Stimulated activated CD4-positive, alpha-beta T cell treated with anti-CD3 and anti-CD28 coated beads, Interleukin-15, amount 100 ng/mL, for 48 hours (primary cell): ENCODE data around the gene PRCD.
A peak's percentile ranks its signal among the peaks of the same experiment; 100 is the strongest.

Experiments used
- DNase-seq, 2 donors: peaks; one replicate each; pipeline ENCODE4 v3.0.0-alpha.2; 2020; ENCODE audit warnings: low read depth in 2 of 2

The PRCD gene, protein sequence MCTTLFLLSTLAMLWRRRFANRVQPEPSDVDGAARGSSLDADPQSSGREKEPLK

DNA sequence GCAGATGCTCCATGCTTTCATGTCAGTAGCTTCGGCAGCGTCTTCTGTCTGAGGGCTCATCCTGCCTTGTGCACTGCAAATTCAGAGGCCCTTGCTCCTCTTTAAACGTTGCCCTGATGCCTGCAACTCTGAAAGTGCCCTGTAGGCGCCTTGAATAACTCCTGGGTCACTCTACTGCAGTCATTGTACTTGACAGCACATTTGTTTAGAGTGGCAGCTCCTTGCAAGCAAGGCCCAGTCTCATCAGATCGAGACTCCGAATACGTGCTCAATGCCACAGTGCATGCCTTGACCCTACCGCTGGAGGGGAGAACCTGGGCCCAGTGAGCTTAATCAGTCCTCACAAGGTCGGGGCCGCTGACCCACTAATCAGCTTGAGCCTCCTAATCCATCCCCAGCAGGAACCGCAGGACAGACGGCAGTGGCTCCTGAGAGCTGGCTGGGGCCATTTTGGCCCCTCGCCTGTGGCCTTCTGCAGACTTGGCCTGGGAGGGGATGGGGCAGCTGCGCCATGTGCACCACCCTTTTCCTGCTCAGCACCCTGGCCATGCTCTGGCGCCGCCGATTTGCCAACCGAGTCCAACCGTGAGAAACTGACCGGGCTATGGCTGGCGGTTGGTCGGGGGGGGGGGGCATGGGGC is at the start of gene PRCD:
Gene PRCD (plus strand): TSS at position 414 of the 641 bp plus-strand sequence. CDS start 98 bp downstream, at position 512.
- DNase-seq, result no peak

DNA sequence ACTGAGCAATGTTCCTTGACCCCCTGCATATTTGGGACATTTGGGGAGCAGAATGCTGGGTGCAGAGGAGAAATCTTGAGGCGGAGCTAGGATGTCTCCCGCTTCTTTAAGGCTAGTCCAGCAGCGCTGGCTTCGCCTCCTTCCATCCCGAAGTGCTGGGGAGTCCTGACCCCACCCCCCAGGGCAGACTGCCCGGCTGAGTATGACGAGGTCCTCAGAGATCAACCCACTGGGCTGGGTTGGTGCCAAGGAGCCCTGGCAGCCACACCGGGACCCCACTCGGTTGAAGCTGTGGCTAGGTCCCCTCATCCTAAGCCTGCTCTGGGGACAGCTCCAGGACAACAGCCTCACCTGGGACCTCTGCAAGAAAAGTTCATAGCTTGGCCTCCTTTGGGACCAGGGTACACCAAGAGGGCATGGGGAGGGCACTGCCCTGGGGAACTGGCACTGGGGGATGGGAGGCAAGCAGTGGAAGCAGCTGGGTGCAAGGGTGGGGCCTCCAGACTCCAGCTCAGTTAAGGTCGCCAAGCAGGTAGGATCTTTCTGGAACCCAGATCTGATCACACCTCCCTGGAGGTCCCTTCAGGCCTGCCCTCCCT is 49.6 kb upstream of the PRCD start:
- no peak for DNase-seq

DNA sequence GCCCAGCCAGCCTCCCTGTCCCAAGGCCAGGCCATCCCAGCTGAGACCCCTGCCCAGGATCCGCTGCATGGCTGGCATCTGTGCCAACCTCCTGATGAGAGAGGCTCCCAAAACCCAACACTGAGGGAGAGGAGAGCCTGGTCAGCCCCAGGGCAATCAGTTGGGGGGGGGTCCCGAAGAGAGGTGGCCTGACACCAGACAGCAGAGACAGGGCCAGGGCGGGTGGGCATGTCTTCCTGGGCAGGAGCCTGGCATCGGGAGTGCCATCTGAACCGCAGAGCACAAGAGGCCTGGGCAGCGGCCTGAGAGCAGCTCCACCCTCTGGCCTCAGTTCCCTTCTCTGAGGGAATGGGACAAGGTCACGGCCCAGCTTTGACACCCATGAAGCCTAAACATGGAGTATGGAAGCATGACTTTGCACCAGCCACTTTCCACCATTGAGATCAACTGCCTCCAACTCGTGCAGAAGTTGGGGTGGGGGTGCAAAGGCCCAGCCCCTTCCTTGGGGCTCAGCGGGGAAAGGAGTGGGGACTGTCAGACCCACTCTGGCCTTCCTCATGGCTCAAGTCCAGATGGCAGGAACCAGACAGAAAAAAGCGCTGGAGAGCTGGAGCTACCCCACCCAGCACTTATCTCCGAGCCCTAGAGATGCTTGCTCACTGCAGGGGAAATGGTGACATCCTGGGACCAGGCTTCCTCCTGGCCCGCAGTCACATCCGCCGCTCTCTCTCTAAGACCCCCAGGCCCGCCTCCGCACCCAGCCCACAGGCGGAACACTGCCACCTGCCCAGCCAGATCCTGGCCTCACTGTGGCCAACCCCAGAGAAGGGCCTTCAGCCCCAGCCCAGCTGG is 48.3 kb upstream of the PRCD start:
- DNase-seq, result no peak

DNA sequence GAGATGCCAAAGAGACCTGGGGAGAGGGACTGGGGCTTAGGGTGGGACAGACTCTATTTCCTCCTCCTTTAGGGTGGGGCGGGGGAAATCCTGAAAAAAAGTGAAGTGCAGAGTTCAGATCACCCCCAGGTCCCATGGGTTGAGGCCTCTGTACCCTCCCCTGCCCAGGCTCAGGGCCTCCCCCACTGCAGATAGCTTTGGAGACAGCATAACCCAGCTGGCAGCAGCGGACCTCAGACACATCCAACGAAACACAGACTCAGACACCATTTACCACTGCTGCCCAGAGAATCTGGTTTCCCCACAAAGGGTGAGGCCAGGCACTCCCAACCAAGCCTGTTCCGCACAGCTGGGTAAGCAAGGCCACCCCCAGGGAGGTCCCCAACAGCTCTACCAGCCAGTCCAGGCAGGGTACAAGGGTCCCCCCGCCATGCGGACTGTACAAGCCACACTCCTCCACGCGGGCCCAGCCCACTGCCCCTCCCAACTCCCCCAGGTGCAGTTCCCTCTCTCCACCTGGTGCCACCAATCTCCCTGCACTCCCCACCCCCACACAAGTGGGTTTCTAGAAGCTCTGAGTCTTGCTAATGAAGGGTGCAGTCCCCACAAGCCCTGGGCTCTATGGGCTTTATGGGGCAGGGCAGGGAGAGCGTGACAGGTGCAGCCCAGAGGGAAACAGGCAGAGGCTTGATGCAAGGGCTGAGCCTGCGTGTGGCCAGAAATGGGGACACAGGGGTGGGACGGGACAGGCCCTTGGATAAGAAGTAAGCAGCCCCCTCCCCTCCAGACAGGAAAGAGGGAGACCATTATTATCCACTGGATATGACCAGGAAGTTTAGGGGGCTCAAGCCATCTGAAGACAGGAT is 47.5 kb upstream of the PRCD start:
- no peak for DNase-seq

DNA sequence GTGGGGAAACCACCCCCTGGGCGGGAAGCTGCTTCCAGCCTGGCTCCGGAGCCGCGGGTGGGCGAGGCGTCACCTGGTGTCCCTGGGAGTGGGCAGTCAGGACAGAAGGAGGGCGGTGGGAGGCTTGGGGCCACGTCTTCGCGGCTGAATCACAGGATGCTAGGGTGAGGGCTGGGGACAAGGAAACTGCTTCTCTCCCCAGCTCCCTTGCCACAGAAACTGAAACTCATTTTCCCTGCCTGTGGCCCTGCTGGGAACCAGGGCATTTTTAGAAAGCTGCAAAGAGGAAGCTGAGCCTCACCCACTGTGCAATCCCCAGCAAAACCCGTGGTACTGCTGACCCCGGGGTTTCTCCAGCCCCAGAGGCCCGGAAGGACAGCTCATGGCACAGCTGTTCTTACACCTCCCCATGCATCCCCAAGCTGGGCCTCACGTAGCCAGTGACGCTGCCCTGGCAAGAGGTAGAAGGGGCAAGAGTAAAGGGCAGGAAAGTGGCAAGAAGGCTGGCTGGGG is 46.8 kb upstream of the PRCD start:
- DNase-seq, result peak; percentile 22 to 45

DNA sequence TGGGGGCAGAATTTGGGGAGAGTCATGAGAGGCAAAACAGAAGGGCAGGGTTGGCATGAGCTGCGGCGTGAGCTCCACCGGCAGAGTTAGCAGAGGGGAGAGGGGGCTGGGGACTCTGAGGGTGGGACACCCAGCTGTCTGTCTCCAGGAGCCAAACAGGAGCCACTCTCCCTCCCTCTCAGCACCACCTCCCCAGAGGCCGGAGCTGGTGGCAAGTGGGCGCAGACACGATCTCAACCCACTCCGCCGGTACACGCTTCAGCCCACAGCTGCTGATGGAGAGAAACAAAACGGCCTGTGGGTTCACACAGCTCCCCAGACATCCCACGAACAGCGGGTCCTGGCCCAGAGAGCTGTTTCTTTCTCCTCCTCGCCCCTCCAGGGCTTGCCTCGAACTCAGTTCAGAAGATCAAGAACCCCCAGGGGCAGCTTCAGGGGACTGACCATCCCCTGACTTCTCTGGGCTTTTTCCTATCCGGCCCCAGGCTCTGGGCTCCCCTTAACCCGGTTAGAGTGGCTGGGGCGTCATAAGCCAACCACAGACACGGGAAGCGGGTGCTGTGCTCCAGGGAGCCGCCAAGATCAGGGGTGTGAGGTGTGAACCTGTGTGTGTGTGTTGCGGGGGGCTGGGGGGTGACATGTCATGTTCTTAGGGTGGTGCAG is 46.2 kb upstream of the PRCD start:
- no peak for DNase-seq

DNA sequence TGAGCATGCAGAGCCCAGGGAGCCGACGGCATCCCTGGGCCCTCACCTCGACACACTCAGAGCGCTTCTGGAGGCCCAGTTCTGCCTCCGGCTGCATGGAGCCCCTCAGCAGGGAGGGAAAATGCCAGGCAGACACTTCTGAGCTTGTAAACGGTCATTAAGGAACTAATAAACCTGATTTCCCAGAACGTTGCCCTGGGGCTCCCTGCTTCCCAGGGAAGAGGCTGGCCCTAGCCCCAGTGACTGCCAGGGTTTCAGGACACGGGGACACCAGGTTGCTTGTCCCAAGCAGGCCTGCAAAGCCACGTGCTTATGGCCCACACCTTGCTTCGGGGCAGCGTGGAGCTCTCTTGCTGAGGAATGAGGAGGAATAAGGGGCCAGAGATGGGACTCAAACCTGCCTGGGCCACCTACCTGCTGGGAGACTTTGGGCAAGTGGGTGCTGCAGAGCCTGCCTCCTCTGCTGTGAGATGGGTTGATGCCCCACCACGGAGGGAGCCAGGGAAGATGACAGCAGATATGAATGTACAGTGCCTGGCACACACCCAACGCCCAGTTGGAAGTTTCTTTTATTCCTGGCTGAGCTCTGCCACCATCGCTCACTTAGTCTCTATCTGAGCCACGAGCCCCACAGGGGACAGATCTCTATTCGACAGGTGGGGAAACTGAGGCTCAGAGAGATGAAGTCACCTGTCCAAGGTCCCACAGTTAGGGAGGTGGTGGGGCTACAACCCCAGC is 44.0 kb upstream of the PRCD start:
- no peak for DNase-seq

DNA sequence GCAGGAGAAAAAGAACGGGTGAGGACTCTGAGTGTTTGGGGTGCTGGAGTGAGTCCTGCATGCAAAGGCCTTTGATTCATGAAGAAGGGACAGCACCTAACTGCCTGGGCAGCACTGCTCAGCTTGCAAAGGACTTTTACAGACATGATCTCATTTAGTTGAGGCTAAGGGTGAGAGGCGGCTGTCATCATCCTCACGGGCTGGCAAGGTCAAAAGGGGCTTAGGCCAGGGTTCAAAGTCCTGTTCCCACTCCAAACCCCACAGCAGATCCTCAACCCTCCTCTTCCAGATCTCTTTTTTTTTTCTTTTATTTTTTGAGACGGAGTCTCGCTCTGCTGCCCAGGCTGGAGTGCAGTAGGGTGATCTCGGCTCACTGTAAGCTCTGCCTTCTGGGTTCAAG is 43.4 kb upstream of the PRCD start:
- no peak for DNase-seq

DNA sequence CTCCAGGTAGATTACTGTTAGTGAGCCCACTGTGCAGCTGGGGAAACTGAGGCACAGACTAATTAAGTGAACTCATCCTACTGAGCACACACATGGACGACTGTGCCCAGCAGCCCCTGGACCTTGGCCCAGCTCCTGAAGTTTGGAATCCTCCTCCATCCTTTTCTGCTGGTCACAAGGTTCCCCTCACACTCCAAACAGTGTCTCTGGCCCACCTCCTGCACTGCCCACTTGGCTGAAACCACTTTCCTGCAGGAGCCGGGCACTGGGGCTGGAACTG is 42.2 kb upstream of the PRCD start:
- no peak for DNase-seq

DNA sequence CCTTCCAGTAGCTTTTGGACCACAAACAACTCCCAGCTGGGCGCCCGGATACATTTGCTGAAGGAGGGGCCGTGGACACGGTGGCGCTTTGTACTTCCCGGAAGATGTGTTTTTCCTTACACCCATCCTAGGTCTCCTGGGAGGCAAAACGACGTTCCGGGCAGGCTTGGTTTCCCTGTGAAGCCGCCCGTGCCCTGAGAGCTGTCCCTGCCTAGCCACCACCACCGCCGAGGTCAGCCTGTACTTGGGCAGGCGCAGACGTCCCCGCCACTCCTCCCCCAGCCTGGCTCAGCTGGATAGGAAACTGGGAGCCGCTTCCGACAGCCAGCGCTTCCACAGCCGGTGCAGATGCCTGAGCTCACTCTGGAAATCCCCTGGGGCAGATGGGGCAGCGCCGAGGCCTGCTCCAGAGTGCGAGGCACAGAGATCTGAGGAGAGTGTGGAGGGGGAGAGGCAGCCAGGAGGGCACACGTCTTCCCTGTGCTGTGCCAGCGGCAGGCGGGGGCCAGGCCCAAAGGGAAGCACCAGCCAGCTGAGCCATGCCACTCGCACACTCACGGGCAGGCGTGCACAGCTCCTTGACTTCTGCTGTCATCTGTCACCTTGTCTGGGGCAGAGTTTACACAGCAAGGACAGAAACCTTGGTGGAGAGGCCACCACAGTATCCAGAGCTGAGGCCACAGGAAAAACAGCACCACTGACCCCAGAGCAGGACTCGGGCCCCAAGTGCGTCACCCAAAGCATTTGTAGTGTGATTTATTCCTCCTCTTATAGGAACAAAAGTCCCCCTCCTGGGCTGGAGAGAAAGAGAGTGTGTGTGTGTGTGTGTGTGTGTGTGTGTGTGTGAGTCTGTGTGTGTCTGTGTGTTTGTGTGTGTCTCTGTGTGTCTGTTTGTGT is 41.6 kb upstream of the PRCD start:
- DNase-seq, result no peak

DNA sequence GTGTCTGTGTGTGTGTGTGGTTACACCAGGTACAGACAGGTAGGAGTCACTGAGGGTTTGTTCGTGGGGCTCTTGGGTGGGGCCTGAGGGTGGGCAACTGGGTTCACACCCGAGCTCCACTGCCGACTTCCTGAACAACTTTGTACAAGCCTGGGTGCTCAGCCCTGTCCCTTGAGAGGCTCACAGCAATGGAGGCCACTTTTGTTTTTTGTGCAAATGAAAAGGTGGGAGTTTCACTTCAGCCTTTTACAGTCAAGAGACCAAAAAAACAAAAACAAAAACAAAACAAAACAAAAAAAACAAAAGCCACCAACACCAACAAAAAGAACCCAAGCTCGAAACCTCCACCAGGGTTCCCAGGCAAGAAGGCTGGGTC is 41.0 kb upstream of the PRCD start:
- no peak for DNase-seq

DNA sequence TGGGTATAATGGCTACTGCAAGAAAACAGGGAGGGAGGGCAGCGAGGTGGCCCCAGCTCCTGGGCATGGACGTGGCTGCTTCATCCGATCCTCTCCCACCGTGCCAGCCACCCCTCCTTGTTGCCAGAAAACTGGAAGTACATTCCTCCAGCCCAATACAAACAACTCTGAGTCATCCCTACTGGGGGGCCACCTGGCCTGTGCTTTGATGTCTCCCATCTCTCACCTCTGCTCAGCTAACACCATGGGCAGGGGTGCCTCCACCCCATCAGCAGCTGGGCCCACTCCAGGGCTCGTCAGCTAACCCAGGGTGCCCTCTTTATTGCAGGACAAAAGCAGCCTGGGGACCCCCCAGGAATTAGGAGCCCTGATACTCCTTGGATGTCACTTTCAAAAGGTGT is 40.6 kb upstream of the PRCD start:
- no peak for DNase-seq

DNA sequence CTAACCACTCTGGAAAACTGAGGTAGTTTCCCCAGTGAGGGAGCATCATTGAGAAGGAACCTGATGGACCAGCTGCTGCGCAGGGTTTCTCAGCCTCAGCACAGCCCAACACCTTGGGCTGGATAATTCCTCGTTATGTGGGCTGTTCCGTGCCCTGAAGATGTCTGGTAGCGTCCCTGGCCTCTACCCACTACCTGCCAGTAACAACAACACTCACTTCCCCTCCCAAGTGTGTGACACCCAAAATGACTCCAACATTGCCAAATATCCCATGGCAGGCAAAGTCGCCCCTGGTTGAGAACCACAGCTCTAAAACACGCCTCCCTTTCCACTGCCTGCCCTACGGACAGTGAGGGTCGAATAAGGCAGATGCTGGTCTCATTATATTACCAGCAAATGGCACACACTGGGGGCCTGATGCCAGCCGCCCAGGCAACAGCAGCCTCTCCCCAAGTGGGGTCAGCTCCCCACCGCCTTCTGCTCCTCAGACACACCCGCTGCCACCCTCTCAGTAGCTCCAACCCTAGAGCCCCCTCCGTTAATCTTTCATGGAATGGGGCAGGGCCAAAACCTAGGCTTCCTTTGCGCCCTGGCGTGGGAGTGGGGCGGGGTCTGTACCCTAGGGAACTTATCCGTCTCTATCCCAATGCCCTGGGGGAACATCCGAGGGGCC is 39.6 kb upstream of the PRCD start:
- no peak for DNase-seq

DNA sequence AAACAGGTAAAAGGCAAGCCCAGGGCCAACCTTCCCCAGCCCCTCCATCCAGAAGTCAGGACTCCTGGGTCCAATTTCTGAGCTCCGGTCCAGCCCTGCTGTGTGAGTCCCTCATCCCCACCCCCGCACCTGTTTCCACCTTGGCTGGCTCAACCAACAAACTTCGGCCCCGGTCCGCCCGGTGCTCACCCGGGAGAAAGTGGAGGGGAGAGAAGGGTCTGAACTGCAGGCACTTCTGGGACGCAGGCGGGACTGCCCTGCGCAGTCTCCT is 39.2 kb upstream of the PRCD start:
- DNase-seq, result no peak

DNA sequence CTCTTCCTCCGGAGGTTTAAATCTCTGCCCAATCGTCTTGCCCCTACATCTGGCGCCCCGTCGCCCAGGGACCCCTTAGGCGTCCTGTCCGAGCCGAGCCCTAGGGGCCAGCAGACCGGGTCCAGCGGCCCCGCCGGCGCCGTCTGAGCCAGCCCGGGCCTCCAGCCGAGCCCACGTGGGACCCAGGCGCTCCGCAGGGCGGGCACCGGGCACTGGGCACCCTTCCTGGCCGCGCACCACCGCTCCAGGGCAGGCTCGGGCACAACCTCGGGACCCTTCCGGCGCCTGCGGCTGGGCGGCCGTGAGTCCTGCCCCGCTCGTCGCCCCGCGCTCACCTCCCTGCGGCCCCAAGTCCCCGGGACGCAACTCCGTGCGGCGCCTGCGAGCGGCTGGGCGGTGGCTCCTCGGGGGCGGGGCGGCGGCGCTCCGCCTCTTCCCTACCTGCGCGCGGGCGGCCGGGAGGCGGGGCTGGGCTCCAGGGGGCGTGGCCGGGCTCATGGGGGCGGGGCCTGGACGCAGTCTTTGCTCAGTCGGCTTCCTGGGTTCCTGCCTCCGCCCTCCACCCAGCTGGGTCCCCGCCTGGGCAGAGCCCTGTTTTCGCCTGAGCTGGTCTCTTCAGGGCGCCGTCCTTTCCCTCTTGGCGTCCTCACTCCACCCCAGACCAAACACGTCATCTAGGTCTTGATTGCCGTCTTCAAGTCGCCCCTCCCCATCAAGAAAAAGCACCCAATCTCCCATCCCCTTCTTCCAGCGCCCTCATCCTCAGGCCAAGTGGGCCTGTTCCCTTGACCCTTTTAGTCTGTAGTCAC is 38.6 kb upstream of the PRCD start, which contains the start of gene RHBDF2:
Gene RHBDF2 (minus strand): TSS at position 406 of the 809 bp plus-strand sequence. CDS start 19,899 bp downstream, outside the sequence.
- peak; percentile 86 to 95 for DNase-seq

DNA sequence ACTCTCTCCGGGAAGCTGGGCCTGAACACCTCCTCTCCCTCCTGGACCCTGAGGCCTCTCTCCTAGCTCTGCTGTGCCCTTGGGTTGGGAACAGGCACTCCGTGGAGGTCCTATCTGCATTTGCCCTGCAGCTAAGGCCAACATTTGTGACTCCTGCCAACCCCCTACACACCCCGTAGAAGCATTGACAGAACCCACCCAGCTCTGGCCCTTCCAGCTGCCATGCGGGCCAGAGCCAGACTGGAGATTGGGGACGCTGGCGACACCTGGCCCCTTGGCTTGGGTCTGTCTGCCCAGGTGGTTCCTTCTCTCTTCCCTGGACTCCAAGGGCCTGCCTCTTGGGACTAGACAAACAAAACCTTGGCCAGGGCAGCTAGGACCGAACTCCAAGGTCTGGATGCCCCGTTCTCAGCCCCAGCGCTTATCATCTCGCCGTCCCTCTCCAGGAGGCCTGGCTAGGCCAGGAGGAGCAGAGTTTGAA is 38.0 kb upstream of the PRCD start:
- DNase-seq, result no peak

DNA sequence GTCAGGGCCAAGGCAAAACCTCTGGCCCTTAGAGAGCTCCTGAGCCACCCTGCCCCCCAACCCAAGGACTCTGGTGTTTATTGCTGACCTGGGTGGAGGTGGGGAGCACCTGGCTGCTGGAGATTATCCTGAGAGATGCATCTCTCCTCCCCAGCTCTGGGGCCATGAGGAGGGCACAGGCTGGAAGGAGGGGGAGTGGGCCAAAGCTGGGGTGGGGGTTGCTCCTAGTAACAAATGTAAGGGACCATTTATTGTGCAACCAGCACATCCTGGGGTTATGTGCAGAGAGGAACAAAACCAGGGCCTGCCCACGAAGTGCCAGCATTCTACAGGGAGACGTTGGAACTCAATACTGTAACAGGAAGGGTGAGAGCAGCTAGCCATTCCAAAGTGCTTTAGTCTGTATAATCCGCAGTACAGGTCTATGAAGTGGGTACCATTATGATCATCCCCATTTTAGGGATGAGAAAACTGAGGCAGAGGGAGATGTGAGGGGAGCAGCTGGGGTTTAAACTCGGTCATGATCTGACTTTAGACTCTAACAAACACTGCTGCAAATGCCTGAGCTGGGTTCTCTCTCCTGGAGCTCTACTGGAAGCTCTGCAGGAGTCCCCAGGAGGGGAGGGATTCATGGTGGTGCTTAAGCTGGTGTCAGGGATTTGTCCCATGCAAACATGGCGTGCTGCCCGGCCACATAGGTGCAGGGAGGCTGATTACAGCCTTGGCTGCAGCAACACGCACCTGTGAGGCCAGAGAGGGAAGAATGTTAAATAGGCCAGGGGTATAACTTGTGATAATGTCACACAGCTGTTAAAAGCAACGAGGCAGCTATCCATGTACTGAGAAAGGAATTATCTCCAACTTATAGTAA is 37.3 kb upstream of the PRCD start:
- DNase-seq, result no peak
